ENCODE data around the gene INAFM2.

Gene INAFM2

DNA sequence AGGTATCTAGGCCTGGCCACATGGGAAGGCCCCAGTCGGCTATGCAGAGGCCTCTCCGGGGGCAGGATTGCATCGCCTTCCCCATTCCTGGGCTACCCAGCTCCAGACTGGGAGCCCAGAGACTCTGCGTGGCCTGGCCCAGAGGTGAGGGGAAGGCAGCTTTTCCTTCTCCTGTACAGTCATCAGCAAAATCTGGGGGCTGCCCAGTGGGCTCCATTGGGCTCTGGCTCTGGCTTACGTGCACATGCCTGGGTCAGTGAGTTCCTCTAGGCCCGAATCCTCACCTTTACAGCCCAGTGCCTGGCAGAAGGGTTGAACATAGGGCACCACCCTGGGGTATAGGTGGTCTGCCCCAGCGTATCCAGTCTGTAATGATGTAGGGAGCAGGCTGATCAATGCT lies 36.7 kb upstream of the INAFM2 start:
- DNase-seq, result no peak

DNA sequence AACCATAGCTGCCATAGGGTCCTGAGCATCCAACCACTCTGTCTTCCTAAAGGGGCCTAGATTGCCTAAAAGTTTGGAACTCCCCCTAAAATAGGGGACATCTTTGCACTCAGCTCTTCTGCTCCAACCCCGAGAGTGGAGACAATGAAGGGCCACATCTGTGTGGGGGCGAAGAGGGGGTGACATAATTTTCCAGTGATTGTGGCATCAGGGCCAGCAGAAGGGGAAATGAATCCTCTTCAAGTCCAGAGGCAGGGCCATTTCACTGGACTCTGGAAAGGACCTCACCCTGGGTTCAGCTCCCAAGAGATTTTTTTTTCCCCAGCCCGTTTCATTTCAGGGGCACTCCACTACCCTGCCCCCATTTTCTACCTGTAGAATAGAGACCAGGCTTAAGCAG lies 36.0 kb upstream of the INAFM2 start:
- DNase-seq, result no peak

DNA sequence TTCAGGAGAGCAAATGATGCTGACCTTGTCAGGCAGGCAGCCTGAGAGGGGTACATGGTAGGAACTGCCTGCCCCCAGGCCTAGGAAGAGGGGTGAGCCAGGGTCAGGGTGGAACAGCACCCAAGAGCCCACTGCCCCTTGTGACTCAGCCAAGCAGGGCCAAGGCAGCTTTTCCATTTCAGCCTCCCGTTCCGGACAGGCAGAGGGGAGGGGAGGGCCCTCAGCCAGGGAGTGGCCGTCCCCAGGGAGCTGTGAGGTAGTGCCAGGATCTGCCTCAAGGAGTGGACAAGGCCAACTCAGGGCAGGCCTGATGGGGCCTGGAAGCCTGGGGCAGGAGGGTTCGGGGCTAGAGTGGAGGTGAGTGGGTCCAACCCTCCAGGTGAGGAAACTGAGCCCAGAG lies 35.5 kb upstream of the INAFM2 start:
- no peak for DNase-seq

DNA sequence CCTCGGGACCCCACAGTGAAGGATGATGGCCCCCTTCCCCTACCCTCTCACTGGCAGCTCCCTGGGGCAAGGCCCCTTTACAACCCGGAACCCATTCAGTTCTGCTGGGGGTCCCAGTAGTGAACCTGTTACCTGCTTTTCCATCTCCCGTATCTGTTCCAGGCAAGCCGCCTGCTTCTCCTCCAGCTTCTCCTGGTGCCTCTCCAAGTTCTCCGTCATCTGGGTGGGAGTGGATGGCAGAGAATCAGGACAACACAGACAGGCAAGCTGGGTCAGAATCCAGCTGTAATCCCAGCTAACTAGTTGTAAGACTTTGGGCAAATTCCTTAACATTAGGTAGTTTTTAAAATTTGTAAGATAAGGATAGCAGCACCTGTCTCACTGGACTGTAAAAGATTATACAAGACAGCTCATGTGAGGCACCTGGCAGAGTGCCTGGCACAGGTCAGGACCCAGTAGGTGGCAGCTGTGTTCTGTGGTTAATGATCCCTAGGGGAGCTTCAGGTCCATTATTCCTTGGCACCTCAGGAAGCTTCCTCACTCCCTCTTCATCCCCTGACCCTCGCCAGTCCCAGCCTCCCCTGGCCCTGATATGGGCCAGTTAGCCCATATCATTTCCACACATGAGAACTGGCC lies 34.2 kb upstream of the INAFM2 start:
- no peak for DNase-seq

DNA sequence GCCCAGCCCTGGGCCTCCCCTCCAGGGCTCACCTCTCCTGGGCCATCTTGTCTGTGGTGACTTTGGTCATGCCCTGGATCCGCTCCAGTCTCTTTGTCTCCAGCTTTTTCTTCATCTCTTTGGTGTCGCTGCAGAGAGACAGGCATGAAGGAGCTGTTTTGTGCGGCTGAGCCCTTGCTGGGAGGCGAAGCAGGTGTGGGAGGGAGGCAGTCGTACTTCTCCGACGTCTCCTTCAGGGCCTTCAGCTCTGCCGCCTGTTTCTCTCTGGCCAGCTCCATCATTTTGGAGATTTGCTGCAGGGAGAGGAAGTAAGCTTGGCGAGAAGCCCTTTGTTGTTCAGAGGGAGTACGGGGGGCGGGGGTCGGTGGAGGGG lies 33.0 kb upstream of the INAFM2 start:
- DNase-seq, result no peak

DNA sequence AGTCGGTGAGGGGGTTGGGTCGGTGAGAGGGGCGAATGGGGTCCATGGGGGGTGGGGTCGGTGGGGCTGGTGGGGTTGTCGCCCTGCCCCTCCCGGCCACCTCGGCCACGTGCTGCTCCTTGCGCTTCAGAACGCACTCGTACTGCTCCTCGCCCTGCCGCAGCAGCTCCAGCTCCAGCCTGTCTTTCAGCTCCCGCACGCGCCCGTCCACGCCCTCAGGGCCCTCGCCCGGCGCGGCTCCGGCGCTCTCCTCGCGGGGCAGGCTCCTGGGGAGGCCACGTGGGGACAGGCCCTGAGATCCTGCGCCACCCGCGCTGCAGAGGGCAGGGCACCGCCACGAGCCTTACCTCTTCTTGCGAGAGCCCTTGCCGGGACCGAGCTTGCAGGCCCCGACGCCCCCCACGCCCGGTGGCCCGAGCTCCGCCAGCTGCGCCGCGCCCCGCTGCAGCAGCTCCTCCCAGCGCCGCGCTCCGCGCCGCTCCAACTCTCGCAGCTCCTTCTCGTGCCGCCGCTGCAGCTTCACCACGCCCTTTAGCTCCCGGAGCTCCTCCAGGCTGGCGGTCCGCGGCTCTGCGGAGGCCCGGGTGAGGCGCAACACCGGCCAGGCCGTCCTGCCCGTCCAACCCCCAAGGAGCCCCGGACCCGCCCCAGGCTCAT lies 32.4 kb upstream of the INAFM2 start:
- DNase-seq, result peak; percentile 69

DNA sequence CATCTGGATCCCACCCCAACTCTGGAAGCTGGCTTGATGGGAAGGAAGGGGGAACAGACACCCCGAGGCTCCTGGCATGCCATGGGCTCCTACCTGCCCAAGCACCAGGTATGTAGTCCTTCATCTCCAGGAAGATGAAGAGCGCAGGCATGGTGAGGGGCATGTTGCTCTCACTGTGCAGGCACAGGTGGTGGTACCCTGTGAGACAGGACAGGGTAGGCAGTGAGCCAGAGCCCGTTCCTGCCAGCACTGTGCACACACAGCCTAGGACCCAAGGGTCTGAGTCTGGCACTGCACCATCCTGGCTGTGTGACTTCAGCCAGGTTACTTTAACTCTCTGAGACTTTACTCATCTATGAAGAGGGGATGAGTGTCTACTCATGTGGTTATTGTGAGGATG lies 31.2 kb upstream of the INAFM2 start:
- DNase-seq, result no peak

DNA sequence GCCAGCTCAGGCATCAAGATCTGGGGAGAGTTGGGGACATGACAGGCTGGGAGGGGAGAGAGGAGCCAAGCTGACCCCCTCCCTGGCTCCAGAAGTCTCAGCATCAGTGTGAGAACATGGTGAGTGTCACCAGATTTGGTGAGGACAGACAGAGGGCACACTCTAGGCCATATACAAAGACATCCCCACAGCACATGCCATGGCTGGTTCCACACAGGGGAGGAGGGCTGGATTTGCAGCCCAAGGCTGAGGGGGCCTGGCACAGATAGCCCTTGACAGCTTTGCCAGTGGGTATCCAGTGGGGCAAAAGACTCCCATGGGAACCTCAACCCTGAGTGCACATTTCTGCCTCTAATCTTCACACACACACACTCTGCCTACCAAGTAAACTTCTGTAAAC lies 30.5 kb upstream of the INAFM2 start:
- no peak for DNase-seq

DNA sequence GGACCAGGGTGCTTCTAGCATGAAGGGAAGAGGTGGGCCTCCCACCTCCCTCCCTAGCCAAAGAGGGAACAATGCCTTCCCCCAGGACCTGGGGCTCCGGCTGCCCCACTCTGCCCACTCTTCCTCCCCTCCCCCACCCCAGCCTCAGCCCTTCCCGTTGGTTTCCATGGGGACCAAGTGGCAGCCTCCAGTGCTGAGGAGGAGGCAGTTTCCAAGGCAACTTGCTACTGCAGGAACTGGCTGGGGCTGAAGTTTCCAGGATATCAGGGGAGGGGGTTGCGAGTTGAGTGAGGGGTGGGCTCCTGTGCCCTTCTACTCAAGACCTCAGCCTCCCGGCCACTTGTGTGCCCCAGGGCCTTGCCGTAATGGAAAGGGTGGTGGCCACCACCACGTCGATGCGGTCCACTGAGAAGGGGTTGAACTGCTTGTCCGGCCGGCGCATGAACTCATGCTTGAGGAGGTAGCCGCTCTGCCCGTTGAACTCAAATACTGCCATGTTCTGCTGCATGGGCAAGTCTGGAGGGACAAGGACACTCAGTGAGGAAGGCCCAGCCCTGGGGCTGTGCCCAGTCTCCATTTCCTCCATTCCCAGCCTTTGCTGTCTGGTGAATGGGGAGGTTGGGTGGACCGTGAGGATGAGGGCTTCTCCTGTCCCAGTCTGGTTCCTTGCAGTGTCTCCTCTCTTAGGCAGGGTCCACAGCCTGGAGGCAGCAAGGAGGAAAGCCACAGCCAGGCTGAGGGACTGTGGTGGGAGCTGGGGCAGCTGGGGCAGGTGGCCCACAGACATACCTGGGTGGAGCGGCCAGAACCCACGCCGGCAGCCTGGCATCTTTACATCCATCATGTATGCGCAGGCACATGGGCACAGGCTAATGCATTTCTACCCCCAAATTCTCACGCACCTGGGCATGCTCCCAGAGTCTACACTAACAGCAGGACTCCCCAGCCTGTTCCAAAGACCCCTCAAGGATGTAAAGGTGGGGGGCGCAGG lies 29.3 kb upstream of the INAFM2 start:
- no peak for DNase-seq

DNA sequence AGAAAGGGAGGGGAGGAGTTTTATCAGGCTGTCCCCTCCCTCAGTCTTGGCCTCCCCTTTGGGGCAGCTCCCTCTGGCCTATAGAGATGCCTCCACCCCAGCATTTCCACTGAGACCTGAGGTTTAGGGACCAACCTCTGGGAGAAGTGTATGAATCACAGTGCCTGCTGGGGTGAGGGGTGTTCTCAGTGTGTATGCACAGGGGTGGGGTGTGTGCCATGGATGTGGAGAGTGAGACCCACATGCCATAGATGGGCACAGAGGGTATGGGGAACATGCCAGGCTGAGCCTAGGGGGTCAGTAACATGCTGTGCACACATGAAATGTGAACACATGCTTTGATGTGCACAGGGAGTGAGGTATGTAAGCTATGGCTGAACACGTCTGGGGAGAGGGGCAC lies 28.2 kb upstream of the INAFM2 start:
- no peak for DNase-seq

DNA sequence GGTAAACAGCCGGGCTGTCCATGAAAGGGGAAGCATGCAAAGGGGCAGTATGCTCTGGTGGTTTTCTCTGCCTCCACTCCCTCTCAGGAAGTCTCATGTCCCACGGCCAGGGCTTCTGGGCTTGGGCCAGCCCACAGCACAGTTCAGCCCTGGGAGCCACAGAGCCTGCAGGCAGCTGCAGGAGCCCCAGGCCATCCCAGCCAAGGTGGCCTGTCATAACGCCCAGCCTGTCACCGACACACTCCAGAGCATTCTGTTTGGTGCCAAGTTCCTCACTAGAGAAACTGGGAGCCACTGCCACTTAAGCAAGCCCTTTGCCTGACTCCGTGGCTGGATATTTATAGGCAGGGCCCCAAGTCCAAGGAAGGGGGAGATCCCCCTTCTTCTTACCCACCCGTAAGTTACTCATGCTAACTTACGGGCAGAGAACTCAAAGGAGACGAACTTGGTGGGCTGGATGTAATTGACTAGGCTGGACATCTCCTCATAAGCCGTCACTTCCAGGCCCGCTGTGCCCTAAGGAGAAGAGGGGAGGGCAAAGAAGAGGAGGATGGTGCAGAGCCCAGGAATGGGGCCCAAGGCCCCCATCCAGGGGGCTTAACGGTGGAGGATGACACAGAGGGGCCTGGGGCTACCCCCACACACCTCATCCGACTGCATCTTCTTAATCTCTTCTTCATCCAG lies 27.5 kb upstream of the INAFM2 start:
- no peak for DNase-seq

DNA sequence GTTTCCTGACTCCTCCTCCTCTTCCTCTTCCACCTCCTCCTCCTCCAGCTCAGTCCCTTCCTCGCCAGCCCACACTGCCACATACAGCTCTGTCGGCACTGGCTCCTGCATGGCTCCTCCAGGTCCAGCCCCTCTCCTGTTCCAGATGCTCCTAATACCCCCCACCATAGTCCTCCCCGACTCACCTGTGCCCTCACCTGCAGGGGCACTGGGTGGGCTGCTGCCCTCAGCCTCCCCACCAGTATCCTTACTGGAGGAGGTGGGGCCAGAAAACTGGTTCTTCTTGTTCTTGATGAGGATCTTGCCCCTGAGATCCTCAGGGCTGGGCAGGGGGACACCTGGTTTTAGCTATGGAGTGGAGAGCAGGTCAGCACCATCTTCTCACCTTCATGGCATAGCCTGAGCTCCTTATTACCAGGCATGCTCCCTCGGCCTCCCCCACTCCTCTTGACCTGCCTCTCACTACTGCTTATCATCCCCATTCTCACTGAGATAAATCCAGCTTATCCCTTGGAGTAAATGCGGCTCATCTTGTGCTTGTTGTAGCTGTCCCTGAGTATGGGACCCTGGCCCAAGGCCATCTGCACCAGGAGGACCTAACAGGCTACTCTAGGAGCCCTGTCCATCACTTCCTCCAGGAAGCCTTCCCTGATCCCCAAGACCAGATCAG lies 26.8 kb upstream of the INAFM2 start:
- DNase-seq, result no peak

DNA sequence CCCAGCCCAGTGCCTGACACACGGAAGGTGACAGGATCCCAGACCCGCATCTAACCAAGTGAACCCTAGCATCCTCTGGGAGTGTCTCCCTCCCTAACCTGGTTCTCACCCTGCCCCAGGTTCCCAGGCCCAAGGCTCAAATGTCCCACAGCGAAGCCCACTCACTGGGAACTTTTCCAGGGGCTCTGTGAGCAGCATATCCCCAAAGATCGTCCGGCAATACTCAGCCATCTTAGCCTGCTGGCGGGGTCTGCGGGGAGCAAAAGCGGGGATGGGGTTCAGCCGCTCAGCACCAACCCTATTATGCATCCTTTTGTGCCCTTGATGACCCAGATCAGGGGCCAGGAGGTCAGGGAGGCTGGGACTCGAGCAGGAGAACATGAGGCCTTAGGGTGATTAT lies 26.1 kb upstream of the INAFM2 start:
- no peak for DNase-seq

DNA sequence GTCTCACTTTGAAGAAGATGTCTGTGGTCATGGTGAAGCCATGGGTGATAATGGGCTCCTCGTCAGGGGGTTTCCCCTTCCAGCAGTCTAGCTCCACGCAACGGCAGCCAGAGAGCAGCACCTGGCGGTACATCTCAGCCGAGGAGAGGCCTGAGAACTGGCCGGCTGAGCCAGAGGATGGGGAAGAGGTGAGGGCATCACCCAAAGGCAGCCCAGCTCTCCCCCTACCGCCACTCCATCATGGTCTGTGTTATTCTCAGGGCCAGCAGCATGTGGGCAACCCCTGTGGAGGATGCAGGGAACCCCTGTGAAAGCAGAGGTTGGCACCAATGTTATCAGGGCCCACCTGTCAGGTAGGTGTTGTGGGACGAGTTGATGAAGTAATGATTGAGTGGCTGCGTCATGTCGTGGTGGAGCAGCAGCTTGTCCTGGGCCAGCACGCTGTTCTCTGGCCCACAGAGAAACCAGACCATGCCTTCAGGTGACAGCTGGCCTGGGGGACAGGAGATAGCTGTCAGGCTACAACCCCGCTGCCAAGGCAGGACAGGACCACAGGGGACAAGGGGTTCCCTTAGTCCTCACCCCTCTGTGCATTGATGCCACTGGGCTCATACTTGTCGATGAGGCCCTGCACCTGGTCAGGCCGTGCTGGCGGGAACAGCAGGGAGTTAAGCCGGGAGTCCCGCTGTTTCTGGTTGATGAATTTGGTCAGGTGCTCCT lies 25.1 kb upstream of the INAFM2 start:
- no peak for DNase-seq

DNA sequence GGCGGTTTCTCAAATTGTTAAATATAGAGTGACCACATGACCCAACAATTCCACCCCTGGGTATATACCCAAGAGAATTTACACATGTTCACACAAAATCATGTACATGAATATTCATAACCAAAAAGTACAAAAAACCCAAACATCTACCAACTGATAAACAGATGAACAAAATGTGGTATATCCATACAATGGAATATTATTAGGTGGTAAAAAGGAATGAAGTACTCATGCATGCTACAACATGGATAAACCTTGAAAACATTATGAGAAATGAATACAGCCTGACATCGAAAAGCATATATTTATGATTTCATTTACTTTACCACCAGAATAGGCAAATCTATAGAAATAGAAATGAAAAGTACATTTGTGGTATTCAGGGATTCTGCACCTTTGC lies 23.1 kb upstream of the INAFM2 start:
- DNase-seq, result no peak

DNA sequence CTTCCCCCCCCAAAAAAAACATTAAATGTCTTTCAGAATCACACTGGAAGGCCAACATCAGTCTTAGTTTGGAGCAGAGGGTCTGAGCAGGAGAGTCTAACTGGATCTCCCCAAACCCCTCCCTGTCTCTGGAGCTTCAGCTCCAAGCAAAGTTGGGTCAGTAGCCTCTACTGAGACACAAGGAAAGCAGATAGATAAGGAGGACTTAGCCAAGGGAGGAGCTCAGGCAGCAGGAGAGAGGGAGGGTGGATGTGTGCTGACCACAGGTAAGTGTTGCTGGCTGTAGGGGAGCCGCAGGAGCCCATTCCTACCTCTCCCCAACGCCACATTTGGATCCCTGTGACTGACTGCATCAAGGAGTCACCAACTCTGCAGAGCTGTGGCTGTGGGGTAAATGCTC lies 22.7 kb upstream of the INAFM2 start:
- no peak for DNase-seq

DNA sequence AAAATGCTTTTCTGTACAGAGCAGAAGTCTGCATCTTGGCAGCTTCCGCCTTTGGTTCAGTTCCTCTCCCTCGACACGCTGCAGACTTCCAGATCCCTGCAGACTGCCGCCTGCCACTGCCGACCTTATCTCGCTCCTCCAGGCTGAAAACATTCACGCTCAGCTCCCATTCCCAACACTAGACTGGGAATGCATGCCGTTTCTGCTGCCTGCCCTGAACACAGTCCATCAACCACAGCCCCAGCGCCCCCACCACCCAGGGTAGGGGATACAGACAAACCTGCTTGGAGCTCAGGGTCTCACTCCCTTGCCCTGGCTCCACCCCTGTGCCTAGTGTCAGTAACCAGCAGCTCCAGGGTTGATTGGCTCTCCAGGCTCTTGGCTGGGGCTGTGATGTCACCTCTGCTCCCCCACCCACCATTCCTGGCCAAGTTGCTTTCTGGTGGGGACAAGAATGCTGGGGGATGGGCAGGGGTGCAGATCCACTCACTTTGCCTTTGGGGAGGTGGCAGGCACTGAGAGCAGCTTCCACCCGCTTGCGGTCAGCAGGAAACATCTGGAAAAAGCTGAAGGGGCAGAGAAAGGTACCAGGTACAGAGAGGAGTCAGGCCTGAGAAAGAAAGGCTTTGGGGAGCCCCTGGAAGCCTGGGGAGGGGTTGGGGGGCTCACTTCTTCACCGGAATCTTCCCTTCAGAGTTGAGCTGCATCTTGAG lies 21.9 kb upstream of the INAFM2 start:
- no peak for DNase-seq

DNA sequence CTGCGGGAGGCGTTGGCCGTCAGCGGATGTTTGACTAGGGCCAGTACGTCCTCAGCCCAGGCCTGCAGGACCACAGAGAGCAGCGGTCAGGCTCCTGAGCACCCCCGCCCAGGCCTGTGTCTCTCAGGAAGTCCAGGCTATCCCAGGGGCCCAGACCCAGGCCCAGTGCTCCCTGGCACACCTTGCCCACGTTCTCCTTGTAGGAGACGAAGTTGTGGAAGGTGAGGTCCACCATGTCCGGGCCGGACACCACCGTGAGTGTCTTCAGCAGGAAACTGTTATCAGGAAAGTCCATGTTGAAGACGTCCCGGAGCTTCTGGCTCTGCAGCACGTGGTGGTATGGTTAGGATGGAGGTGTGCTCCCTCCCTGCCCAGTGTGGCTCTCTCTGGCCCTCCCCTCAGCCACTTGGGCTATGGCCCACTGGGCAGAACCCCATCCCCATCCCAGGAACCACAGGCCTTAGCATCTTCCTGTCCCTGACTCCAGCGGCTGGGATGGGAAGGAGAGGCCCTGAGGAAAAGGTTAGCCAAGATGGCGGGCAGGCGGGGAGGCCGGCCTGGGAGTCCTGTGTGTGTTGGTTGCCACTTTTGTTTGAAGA lies 21.1 kb upstream of the INAFM2 start:
- no peak for DNase-seq

DNA sequence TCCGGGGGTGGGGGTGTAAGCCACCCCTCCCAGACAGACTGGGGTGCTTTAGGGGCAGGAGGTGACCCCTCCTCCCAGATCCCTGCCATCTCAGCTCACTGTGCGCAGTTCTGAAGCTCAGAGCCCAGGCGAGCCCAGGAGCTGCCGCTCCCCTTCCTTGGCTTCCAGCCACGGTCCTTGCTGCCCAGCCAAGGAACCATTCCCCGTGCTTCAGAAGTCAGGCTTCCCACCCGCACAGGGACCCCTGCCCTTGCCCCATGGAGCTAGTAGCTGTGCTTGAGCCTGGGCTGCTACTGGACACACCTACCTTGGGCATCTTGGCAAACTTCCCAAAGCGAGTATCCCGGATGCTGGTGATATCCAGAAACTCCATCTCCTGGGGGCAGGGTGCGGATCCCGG lies 20.5 kb upstream of the INAFM2 start:
- DNase-seq, result no peak

DNA sequence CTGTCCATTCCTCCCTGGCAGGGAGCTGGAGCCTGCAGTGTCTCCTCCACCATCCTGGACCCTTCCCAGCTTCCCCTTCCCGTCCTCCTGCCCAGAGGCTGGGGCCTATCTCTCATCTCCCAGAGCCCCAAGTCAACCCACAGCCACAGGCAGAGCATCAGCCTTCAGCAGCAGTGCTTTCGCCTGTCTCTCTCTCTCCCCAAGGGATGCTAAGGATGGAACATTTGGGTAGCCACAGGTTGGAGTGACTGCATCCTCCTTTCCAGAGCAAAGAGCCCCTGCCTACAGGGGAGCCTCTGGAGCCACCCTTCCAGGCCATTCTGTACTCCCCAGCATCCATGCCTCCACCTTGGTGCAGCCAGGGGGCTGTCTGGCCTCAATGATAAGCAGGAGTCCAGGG lies 19.9 kb upstream of the INAFM2 start:
- DNase-seq, result no peak

DNA sequence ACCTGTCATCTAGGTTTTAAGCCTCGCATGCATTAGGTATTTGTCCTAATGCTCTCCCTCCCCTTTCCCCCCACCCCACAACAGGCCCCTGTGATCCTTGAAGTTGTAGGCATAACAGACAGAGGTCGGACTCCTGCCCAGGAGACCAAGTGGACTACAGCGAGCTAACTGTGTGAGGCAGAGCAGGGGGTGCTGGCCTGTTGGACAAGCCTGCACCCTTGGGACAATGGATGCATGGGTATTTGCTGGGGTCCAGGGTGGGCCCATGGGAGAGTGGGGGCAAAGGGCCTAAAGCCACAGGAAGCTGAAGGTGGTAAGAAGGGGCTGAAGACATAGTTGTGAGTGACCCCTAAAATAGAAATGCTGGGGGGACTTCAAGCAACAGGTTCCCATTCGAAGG lies 18.2 kb upstream of the INAFM2 start:
- DNase-seq, result no peak
